HCT116 (cell line): ENCODE results near the gene MAML2. TPM values are rescaled to one million over a fixed set of nuclear protein-coding genes. Genes with fewer than 3 reads are reported as not detected.

Experiments used
- ATAC-seq: fragments of 200-7000 bp; cut with Tn5 transposase; 2 replicates; pipeline ENCODE4 v1.9.1; 2020; ENCODE audit warnings: mild to moderate bottlenecking, moderate library complexity
- BruUV-seq: library from RNA; stranded (reverse); fragments of 400-500 nt; replicated peaks from 2 replicates; lab custom pipeline; 2021; lab: Mats Ljungman, UMichigan
- CTCF ChIA-PET: fragments of 300-600 bp; sonication (Branson Sonifier 250); formaldehyde crosslinking; loops from one replicate; lab custom pipeline; 2021; ENCODE audit warnings: antibody characterized with exemption; lab: Charles Lee
- POLR2A ChIA-PET: fragments of 300-600, 350-600 bp; sonication (Branson Sonifier 250); formaldehyde crosslinking; loops from one replicate; lab custom pipeline; 2021; ENCODE audit warnings: antibody characterized with exemption; lab: Charles Lee
- RAD21 ChIA-PET, 2 experiments: fragments of 300-600 bp; sonication (Branson Sonifier 250); formaldehyde crosslinking; loops; one replicate each; lab custom pipeline; 2023; ENCODE audit warnings: low total read pairs in 2 of 2; ENCODE audit not compliant: uncharacterized antibody in 2 of 2, unreplicated experiment in 2 of 2, low non-redundant PET in 1 of 2; lab: Charles Lee
- DNase-seq: peaks from one replicate; pipeline ENCODE4 v3.0.0-alpha.2; 2010; ENCODE audit warnings: low read depth, low spot score
- H2AFZ ChIP-seq: fragments of 200-600 bp; shearing (Covaris generic), sonication (generic); 2 replicates; pipeline ENCODE4 v1.6.1; 2017; ENCODE audit warnings: low read depth, mixed run types, mixed read lengths, antibody characterized with exemption, low read length; ENCODE audit not compliant: poor library complexity, severe bottlenecking
- H3K27ac ChIP-seq: 2 replicates; pipeline ENCODE4 v1.5.1; 2012; ENCODE audit warnings: low read depth, low read length
- H3K27me3 ChIP-seq: fragments of 200-600 bp; sonication (generic); 2 replicates; pipeline ENCODE4 v1.6.1; 2016; ENCODE audit warnings: mixed run types, low read length, mixed read lengths; ENCODE audit not compliant: insufficient read depth
- H3K36me3 ChIP-seq, 2 experiments: fragments of 200-500 bp in 1 of 2; fragments of 200-600 bp in 1 of 2; sonication (Bioruptor generic) in 1 of 2; sonication (generic) in 1 of 2; 2 replicates each; pipeline versions ENCODE4 v1.5.1 to v1.6.1; 2014 to 2016; ENCODE audit warnings: low read length in 2 of 2, inconsistent platforms in 1 of 2, mixed read lengths in 1 of 2, mixed run types in 1 of 2; ENCODE audit not compliant: insufficient read depth in 2 of 2, control insufficient read depth in 1 of 2
- H3K4me1 ChIP-seq, 2 experiments: fragments of 200-600 bp in 1 of 2; sonication (generic) in 1 of 2; 2 replicates each; pipeline versions ENCODE4 v1.5.1 to v1.6.1; 2012 to 2017; ENCODE audit warnings: low read length in 2 of 2, inconsistent platforms in 1 of 2, mild to moderate bottlenecking in 1 of 2, mixed read lengths in 1 of 2, mixed run types in 1 of 2, moderate library complexity in 1 of 2; ENCODE audit not compliant: insufficient read depth in 2 of 2, control insufficient read depth in 1 of 2
- H3K4me2 ChIP-seq: fragments of 200-600 bp; sonication (generic); 2 replicates; pipeline ENCODE4 v1.6.1; 2017; ENCODE audit warnings: mixed run types, low read length, mixed read lengths
- H3K4me3 ChIP-seq, 2 experiments: fragments of 200-600 bp in 1 of 2; sonication (generic) in 1 of 2; replicated peaks in 1 of 2; 2 replicates each; pipeline ENCODE4 v1.5.1; 2011 to 2016; ENCODE audit warnings: low read length in 2 of 2, control low read depth in 1 of 2, low read depth in 1 of 2, mild to moderate bottlenecking in 1 of 2, mixed read lengths in 1 of 2, mixed run types in 1 of 2
- H3K79me2 ChIP-seq: fragments of 200-600 bp; sonication (generic); 2 replicates; pipeline ENCODE4 v1.6.1; 2017; ENCODE audit warnings: mild to moderate bottlenecking, mixed run types, low read length, moderate library complexity, mixed read lengths; ENCODE audit not compliant: insufficient read depth
- H3K9ac ChIP-seq: fragments of 200-600 bp; sonication (generic); 2 replicates; pipeline ENCODE4 v1.6.1; 2016; ENCODE audit warnings: low read length, mixed read lengths
- H3K9me2 ChIP-seq: fragments of 200-600 bp; sonication (generic), shearing (Covaris generic); 2 replicates; pipeline ENCODE4 v1.6.1; 2017; ENCODE audit warnings: mixed run types, mild to moderate bottlenecking, moderate library complexity; ENCODE audit not compliant: insufficient read depth
- H3K9me3 ChIP-seq, 2 experiments: fragments of 200-500 bp in 1 of 2; fragments of 200-600 bp in 1 of 2; sonication (Bioruptor generic) in 1 of 2; sonication (generic) in 1 of 2; 2 replicates each; pipeline ENCODE4 v1.6.1; 2014 to 2017; ENCODE audit warnings: low read length in 2 of 2, mixed read lengths in 2 of 2, inconsistent platforms in 1 of 2, low read depth in 1 of 2, mild to moderate bottlenecking in 1 of 2, mixed run types in 1 of 2, moderate library complexity in 1 of 2; ENCODE audit not compliant: control insufficient read depth in 1 of 2, insufficient read depth in 1 of 2
- H4K20me1 ChIP-seq: fragments of 200-600 bp; sonication (generic), shearing (Covaris generic); 2 replicates; pipeline ENCODE4 v1.6.1; 2017; ENCODE audit warnings: mixed run types, mild to moderate bottlenecking, moderate library complexity; ENCODE audit not compliant: insufficient read depth
- EZH2 ChIP-seq: fragments of 200-600 bp; sonication (generic); IDR thresholded peaks from 2 replicates; pipeline ENCODE4 v1.6.1; 2017; ENCODE audit warnings: antibody characterized with exemption, mixed run types
- EZH2phosphoT487 ChIP-seq: fragments of 200-600 bp; IDR thresholded peaks from 2 replicates; pipeline ENCODE4 v1.6.1; 2018; ENCODE audit warnings: antibody characterized with exemption, borderline replicate concordance
- FOSL1 ChIP-seq: IDR thresholded peaks from 2 replicates; pipeline ENCODE4 v1.6.1; 2012; ENCODE audit warnings: low read depth
- RAD21 ChIP-seq: IDR thresholded peaks from 2 replicates; pipeline ENCODE4 v1.6.1; 2012; ENCODE audit warnings: low read depth, mild to moderate bottlenecking
- SP1 ChIP-seq: IDR thresholded peaks from 2 replicates; pipeline ENCODE4 v1.6.1; 2012; ENCODE audit warnings: low read depth
- SRF ChIP-seq: IDR thresholded peaks from 2 replicates; pipeline ENCODE4 v1.6.1; 2012; ENCODE audit warnings: low read depth
- TCF7L2 ChIP-seq: IDR thresholded peaks from 2 replicates; pipeline ENCODE4 v1.7.0; 2011; ENCODE audit warnings: borderline replicate concordance, inconsistent platforms; ENCODE audit not compliant: insufficient read depth, insufficient read length; ENCODE audit errors: extremely low read depth
- YY1 ChIP-seq: IDR thresholded peaks from 2 replicates; pipeline ENCODE4 v1.6.1; 2011; ENCODE audit warnings: low read length, low read depth, moderate library complexity, mild to moderate bottlenecking; ENCODE audit not compliant: insufficient replicate concordance; ENCODE audit errors: extremely low read depth
- intact Hi-C: fragments of 100-400 bp; cut with micrococcal nuclease; formaldehyde crosslinking; loops from 2 replicates; pipeline ENCODE4 v1.10.0; 2022
- total RNA-seq: library from RNA; stranded (reverse); gene quantifications from one replicate; pipeline ENCODE4 v1.2.1, GENCODE V29; 2021; ENCODE audit not compliant: unreplicated experiment
- TF ChIP-seq, protein P1 (sequence below), 3 experiments: fragments of 200-600 bp in 1 of 3; sonication (generic) in 1 of 3; IDR thresholded peaks in 2 of 3; conservative IDR thresholded peaks in 1 of 3; 2 replicates each; pipeline ENCODE4 v1.5.1; 2012 to 2017; ENCODE audit warnings: low read depth in 2 of 3, low read length in 2 of 3, antibody characterized with exemption in 1 of 3, borderline replicate concordance in 1 of 3, control low read depth in 1 of 3, mild to moderate bottlenecking in 1 of 3, mixed read lengths in 1 of 3, mixed run types in 1 of 3, moderate library complexity in 1 of 3; ENCODE audit not compliant: insufficient read depth in 1 of 3
- TF ChIP-seq, protein P2 (sequence below): IDR thresholded peaks from 2 replicates; pipeline ENCODE4 v1.6.1; 2012; ENCODE audit warnings: low read depth
- TF ChIP-seq, protein P3 (sequence below): IDR thresholded peaks from 2 replicates; pipeline ENCODE4 v1.6.1; 2012

Gene MAML2
- total RNA-seq, 1 experiment from 2014 or later: 2.6 TPM

DNA sequence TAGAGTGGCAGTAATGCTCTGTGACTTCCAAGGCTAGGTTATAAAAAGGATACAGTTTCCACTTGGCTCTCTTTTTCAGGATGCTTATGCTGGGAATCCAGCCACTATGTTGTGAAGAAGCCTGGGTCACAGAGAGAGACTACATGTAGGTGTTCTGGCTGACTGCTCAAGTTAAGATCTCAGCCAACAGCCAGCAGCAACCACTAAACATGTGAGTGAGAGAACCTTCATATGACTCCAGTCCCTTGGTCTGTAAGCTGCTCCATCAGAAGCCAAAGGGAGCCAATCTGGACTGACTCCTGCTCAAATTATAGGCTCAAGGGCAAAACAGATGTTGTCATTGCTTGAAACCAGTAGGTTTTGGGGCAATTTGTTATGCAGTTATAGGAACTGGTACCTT is 162.7 kb downstream of the MAML2 start:
- POLR2A ChIA-PET: no interaction called here
- H3K9me2 ChIP-seq: no peaks in the 10 kb centered on the region
- no peaks in the 10 kb centered on the region for H3K9me3 ChIP-seq
- H3K4me2 ChIP-seq: no peak overlapping the region
- H3K36me3 ChIP-seq: no peaks in the 10 kb centered on the region
- no peak overlapping the region for H3K9ac ChIP-seq
- intact Hi-C loops: no loop called here
- no peaks in the 10 kb centered on the region for H3K27me3 ChIP-seq
- no TSS peak for BruUV-seq
- no peak overlapping the region for H2AFZ ChIP-seq
- DNase-seq (no peak), ATAC-seq (no peak)
- no peaks in the 10 kb centered on the region for H3K79me2 ChIP-seq
- H3K4me1 ChIP-seq: no peaks in the 10 kb centered on the region
- no peak overlapping the region for H3K27ac ChIP-seq
- CTCF ChIA-PET: no interaction called here
- H3K4me3 ChIP-seq: no peak overlapping the region
- H4K20me1 ChIP-seq: no peaks in the 10 kb centered on the region
- RAD21 ChIA-PET: no interaction called here
- TF ChIP-seq, protein P1, sequence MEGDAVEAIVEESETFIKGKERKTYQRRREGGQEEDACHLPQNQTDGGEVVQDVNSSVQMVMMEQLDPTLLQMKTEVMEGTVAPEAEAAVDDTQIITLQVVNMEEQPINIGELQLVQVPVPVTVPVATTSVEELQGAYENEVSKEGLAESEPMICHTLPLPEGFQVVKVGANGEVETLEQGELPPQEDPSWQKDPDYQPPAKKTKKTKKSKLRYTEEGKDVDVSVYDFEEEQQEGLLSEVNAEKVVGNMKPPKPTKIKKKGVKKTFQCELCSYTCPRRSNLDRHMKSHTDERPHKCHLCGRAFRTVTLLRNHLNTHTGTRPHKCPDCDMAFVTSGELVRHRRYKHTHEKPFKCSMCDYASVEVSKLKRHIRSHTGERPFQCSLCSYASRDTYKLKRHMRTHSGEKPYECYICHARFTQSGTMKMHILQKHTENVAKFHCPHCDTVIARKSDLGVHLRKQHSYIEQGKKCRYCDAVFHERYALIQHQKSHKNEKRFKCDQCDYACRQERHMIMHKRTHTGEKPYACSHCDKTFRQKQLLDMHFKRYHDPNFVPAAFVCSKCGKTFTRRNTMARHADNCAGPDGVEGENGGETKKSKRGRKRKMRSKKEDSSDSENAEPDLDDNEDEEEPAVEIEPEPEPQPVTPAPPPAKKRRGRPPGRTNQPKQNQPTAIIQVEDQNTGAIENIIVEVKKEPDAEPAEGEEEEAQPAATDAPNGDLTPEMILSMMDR (IDR thresholded peaks at IDR 0.05 in 2 of 3, conservative IDR thresholded peaks at IDR 0.05 in 1 of 3; ENCODE audit: borderline replicate concordance in 1 of 3, insufficient read depth in 1 of 3, low read depth in 2 of 3, low read length in 2 of 3): no peak
- TF ChIP-seq RAD21 (no peak), SRF (no peak), YY1 (no peak), EZH2 (no peak), SP1 (no peak), TCF7L2 (no peak), EZH2phosphoT487 (no peak), FOSL1 (no peak)
- TF ChIP-seq, protein P2, sequence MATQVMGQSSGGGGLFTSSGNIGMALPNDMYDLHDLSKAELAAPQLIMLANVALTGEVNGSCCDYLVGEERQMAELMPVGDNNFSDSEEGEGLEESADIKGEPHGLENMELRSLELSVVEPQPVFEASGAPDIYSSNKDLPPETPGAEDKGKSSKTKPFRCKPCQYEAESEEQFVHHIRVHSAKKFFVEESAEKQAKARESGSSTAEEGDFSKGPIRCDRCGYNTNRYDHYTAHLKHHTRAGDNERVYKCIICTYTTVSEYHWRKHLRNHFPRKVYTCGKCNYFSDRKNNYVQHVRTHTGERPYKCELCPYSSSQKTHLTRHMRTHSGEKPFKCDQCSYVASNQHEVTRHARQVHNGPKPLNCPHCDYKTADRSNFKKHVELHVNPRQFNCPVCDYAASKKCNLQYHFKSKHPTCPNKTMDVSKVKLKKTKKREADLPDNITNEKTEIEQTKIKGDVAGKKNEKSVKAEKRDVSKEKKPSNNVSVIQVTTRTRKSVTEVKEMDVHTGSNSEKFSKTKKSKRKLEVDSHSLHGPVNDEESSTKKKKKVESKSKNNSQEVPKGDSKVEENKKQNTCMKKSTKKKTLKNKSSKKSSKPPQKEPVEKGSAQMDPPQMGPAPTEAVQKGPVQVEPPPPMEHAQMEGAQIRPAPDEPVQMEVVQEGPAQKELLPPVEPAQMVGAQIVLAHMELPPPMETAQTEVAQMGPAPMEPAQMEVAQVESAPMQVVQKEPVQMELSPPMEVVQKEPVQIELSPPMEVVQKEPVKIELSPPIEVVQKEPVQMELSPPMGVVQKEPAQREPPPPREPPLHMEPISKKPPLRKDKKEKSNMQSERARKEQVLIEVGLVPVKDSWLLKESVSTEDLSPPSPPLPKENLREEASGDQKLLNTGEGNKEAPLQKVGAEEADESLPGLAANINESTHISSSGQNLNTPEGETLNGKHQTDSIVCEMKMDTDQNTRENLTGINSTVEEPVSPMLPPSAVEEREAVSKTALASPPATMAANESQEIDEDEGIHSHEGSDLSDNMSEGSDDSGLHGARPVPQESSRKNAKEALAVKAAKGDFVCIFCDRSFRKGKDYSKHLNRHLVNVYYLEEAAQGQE: no peak
- TF ChIP-seq, protein P3, sequence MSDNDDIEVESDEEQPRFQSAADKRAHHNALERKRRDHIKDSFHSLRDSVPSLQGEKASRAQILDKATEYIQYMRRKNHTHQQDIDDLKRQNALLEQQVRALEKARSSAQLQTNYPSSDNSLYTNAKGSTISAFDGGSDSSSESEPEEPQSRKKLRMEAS: no peak
- TF ChIP-seq, all 23 proteins: peak for 0
